Neutrophil (primary cell): ENCODE measurements around the gene PLXNB2.

Experiments used
- H3K27ac ChIP-seq: fragments of 200-600 bp; sonication (generic); 2 replicates; pipeline ENCODE4 v1.5.1; 2016; ENCODE audit warnings: mild to moderate bottlenecking, moderate library complexity
- H3K27me3 ChIP-seq: fragments of 200-600 bp; sonication (generic); 2 replicates; pipeline ENCODE4 v1.6.0; 2016; ENCODE audit warnings: mild to moderate bottlenecking
- H3K36me3 ChIP-seq: fragments of 200-600 bp; sonication (generic); 2 replicates; pipeline ENCODE4 v1.5.1; 2017
- H3K4me1 ChIP-seq, 2 experiments: fragments of 200-600 bp in 1 of 2; sonication (generic) in 1 of 2; 1 replicate in 1 of 2; 2 replicates in 1 of 2; pipeline versions ENCODE4 v1.5.1 to v1.6.1; 2013 to 2016; ENCODE audit warnings: low read depth in 1 of 2, low read length in 1 of 2, mild to moderate bottlenecking in 1 of 2, moderate library complexity in 1 of 2; ENCODE audit not compliant: control insufficient read depth in 1 of 2, insufficient read depth in 1 of 2
- H3K4me3 ChIP-seq, 2 experiments: fragments of 200-600 bp in 1 of 2; sonication (generic) in 1 of 2; 1 replicate in 1 of 2; 2 replicates in 1 of 2; pipeline ENCODE4 v1.5.1; 2013 to 2016; ENCODE audit warnings: low read depth in 1 of 2, low read length in 1 of 2, mild to moderate bottlenecking in 1 of 2, moderate library complexity in 1 of 2
- H3K9me3 ChIP-seq: fragments of 200-600 bp; sonication (generic); 2 replicates; pipeline ENCODE4 v1.5.1; 2016
- CTCF ChIP-seq: fragments of 200-600 bp; sonication (generic); IDR thresholded peaks from 2 replicates; pipeline ENCODE4 v1.5.1; 2016; ENCODE audit warnings: antibody characterized with exemption

The PLXNB2 gene

DNA sequence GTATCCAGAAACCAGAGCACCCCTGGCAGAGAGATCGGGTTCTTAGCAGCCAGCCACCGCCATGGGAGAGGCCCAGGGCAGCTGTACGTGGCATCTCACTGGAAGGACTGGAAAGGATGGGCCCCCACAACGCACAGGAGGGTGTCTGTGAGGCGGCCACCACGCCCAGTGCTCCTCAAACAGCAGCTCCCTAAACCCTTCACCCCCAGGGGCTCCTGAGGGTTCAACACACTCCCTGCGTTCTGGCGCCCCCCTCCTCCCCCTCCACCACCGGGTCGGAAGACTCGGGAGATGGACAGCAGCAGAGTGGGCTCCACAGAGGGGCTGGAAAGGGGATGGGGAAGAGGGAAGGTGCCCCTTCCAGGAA, 47.0 kb downstream of the PLXNB2 start:
- peaks cover 0 to 4% of the 10 kb centered on the region in 2 experiments for H3K4me1 ChIP-seq
- H3K4me3 ChIP-seq = no peak overlapping the region
- peaks cover 75% of the 10 kb centered on the region for H3K27me3 ChIP-seq
- no peaks in the 10 kb centered on the region for H3K36me3 ChIP-seq
- no peak overlapping the region for H3K27ac ChIP-seq
- no peaks in the 10 kb centered on the region for H3K9me3 ChIP-seq
- TF ChIP-seq CTCF = no peak

DNA sequence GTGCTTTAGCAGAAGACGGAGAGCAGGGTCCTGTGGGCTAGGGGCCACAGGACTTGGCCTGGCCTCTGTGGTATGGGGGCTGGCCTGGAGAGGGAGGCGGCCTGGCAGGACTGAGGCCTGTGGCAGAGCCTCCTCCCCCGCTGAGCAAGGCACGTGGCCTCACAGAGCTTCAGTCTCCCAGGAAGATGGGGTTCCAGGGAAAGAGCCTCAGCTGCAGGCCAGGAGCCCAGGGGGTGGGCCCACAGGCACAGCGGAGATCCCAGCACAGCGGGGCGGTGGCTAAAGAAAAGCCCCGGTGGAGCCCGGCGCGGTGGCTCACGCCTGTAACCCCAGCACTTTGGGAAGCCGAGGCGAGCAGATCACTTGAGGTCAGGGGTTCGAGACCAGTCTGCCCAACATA, 48.1 kb downstream of the PLXNB2 start:
- H3K4me1 ChIP-seq = peaks cover 0 to 4% of the 10 kb centered on the region in 2 experiments
- H3K27me3 ChIP-seq = peaks cover 64% of the 10 kb centered on the region
- no peaks in the 10 kb centered on the region for H3K36me3 ChIP-seq
- H3K9me3 ChIP-seq = no peaks in the 10 kb centered on the region
- TF ChIP-seq CTCF = no peak
- no peak overlapping the region for H3K27ac ChIP-seq
- no peak overlapping the region for H3K4me3 ChIP-seq

GRCh38 chr22:50258361-50259292, 48.8 kb downstream of the PLXNB2 start:
- no peaks in the 10 kb centered on the region for H3K9me3 ChIP-seq
- H3K4me3 ChIP-seq = no peak overlapping the region
- peaks cover 57% of the 10 kb centered on the region for H3K27me3 ChIP-seq
- H3K27ac ChIP-seq = no peak overlapping the region
- H3K4me1 ChIP-seq = peaks cover 0 to 4% of the 10 kb centered on the region in 2 experiments
- TF ChIP-seq CTCF = no peak
- H3K36me3 ChIP-seq = no peaks in the 10 kb centered on the region

- H3K4me3 ChIP-seq = no peak overlapping the region
- no peaks in the 10 kb centered on the region for H3K36me3 ChIP-seq
- peaks cover 48% of the 10 kb centered on the region for H3K27me3 ChIP-seq
- no peak for TF ChIP-seq CTCF
- H3K4me1 ChIP-seq = peaks cover 0 to 4% of the 10 kb centered on the region in 2 experiments
- no peaks in the 10 kb centered on the region for H3K9me3 ChIP-seq
- no peak overlapping the region for H3K27ac ChIP-seq
These were observed 49.7 kb downstream of the PLXNB2 start for GRCh38 chr22:50257451-50258360.

GRCh38 chr22:50257041-50257440, 50.4 kb downstream of the PLXNB2 start:
- peaks cover 41% of the 10 kb centered on the region for H3K27me3 ChIP-seq

More at GRCh38 chr22:50257041-50257440, 50.4 kb downstream of the PLXNB2 start:
- no peaks in the 10 kb centered on the region for H3K9me3 ChIP-seq
- H3K4me3 ChIP-seq = no peak overlapping the region
- H3K36me3 ChIP-seq = no peaks in the 10 kb centered on the region
- no peak overlapping the region for H3K27ac ChIP-seq
- TF ChIP-seq CTCF = no peak
- H3K4me1 ChIP-seq = peaks cover 0 to 4% of the 10 kb centered on the region in 2 experiments
